Adipose tissue (tissue), 3 donors: ENCODE results near the gene RBMX. TPM values are rescaled to one million over a fixed set of nuclear protein-coding genes. Genes with fewer than 3 reads are reported as not detected.
"Not testable (repeated sequence)": the region's sequence is repeated elsewhere in the genome, so short reads cannot be mapped to it uniquely, and the experiment has no call there.

ENCODE experiments used
- H3K27ac ChIP-seq: one replicate; pipeline ENCODE4 v1.5.1; 2013; ENCODE audit warnings: low read depth, low read length
- WGBS, 3 donors: extraction: QIAGEN DNeasy Blood & Tissue Kit; methylation state at CpG; one replicate each; pipeline ENCODE4 v1.1.7; 2013; 5-methylcytosine and 5-hydroxymethylcytosine counted together
- polyA plus RNA-seq, 3 donors: library from polyadenylated mRNA; stranded (reverse); fragments of 200-250 nt; gene quantifications; one replicate each; pipeline ENCODE4 v1.2.3, GENCODE V29; 2013
- donor health status: healthy with polysubstance abuse.
- donor health status: Bipolar disorder and iron deficiency.
- donor health status: healthy.

RBMX gene
- 100 to 1,000 TPM in 2 of 3 donors, 10 to 100 TPM in 1; 99.6 to 132 (median 111) TPM for polyA plus RNA-seq

- peak within 1 kb of the TSS; percentile 66 for H3K27ac ChIP-seq
- WGBS, 3 donors: 1 to 40% (median 4%) methylated on average over 24 to 34 of the region's 34 CpGs
These were observed at the start of gene RBMX for GRCh38 chrX:136880452-136881013. Gene RBMX, minus strand, starts transcription at chrX:136880725. Its CDS starts 1,298 bp downstream, at chrX:136879427.

GRCh38 chrX:136921438-136921837 is 40.9 kb upstream of the RBMX start:
- 91 to 98% (median 94%) methylated on average over 7 to 25 of the region's 25 CpGs for WGBS, 3 donors
- not testable (repeated sequence) for H3K27ac ChIP-seq

GRCh38 chrX:136920001-136920400 is 39.5 kb upstream of the RBMX start:
- H3K27ac ChIP-seq: no peak overlapping the region

GRCh38 chrX:136916827-136917226 is 36.3 kb upstream of the RBMX start:
- WGBS, 3 donors: 91 to 100% (median 98%) methylated on average over 2 of the region's 2 CpGs
- no peak overlapping the region for H3K27ac ChIP-seq

- not testable (repeated sequence) for H3K27ac ChIP-seq
- 64 to 75% (median 67%) methylated on average over 7 of the region's 7 CpGs for WGBS, 3 donors
These were observed 31.1 kb upstream of the RBMX start for GRCh38 chrX:136911661-136912060.

- H3K27ac ChIP-seq: no peak overlapping the region
- 46 to 64% (median 51%) methylated on average over 3 of the region's 3 CpGs for WGBS, 3 donors
These were observed 30.7 kb upstream of the RBMX start for GRCh38 chrX:136911253-136911652.

- no peak overlapping the region for H3K27ac ChIP-seq
- WGBS, 3 donors: 10 to 44% (median 21%) methylated on average over 4 of the region's 4 CpGs
These were observed 30.1 kb upstream of the RBMX start for GRCh38 chrX:136910565-136911035.

GRCh38 chrX:136909706-136910564 is 29.4 kb upstream of the RBMX start:
- no peak overlapping the region for H3K27ac ChIP-seq
- 0 to 34% (median 1%) methylated on average over 20 to 26 of the region's 26 CpGs for WGBS, 3 donors

GRCh38 chrX:136909119-136909705 is 28.7 kb upstream of the RBMX start:
- WGBS, 3 donors: 0 to 26% (median 0%) methylated on average over 23 to 47 of the region's 47 CpGs
- H3K27ac ChIP-seq: no peak overlapping the region

- WGBS, 3 donors: 45 to 79% (median 71%) methylated on average over 11 of the region's 11 CpGs
- H3K27ac ChIP-seq: no peak overlapping the region
These were observed 27.1 kb upstream of the RBMX start for GRCh38 chrX:136907621-136908020.

GRCh38 chrX:136906921-136907510 is 26.5 kb upstream of the RBMX start:
- WGBS, 3 donors: 64 to 85% (median 77%) methylated on average over 12 to 14 of the region's 14 CpGs
- no peak overlapping the region for H3K27ac ChIP-seq

GRCh38 chrX:136904067-136904466 is 23.5 kb upstream of the RBMX start:
- 69 to 98% (median 83%) methylated on average over 4 of the region's 4 CpGs for WGBS, 3 donors
- not testable (repeated sequence) for H3K27ac ChIP-seq

- H3K27ac ChIP-seq: not testable (repeated sequence)
- WGBS, 3 donors: 83 to 97% (median 89%) methylated on average over 10 of the region's 10 CpGs
These were observed 19.5 kb upstream of the RBMX start for GRCh38 chrX:136900071-136900470.

GRCh38 chrX:136899221-136899620 is 18.7 kb upstream of the RBMX start:
- no peak overlapping the region for H3K27ac ChIP-seq
- WGBS, 3 donors: 58 to 76% (median 74%) methylated on average over 1 of the region's 1 CpG

GRCh38 chrX:136898752-136899151 is 18.2 kb upstream of the RBMX start:
- 70 to 88% (median 78%) methylated on average over 7 of the region's 7 CpGs for WGBS, 3 donors

GRCh38 chrX:136896121-136896914 is 15.8 kb upstream of the RBMX start:
- 66 to 81% (median 77%) methylated on average over 7 of the region's 7 CpGs for WGBS, 3 donors
- no peak overlapping the region for H3K27ac ChIP-seq

More at GRCh38 chrX:136898752-136899151, 18.2 kb upstream of the RBMX start:
- not testable (repeated sequence) for H3K27ac ChIP-seq

- no peak overlapping the region for H3K27ac ChIP-seq
- 77 to 95% (median 93%) methylated on average over 3 of the region's 3 CpGs for WGBS, 3 donors
These were observed 11.9 kb upstream of the RBMX start for GRCh38 chrX:136892412-136892811.

GRCh38 chrX:136890596-136890995 is 10.1 kb upstream of the RBMX start:
- 84 to 86% (median 86%) methylated on average over 6 of the region's 6 CpGs for WGBS, 3 donors
- H3K27ac ChIP-seq: not testable (repeated sequence)
